ENCODE data around the gene FHOD3. TPM values are rescaled to one million over a fixed set of nuclear protein-coding genes. Genes with fewer than 3 reads are reported as not detected.

The FHOD3 gene
- total and polyA plus RNA-seq, 2 of the 8 experiments (the other 6 are each of a cell fraction or from before 2014, with no cell fraction given): 9.7 to 10.5 TPM

DNA sequence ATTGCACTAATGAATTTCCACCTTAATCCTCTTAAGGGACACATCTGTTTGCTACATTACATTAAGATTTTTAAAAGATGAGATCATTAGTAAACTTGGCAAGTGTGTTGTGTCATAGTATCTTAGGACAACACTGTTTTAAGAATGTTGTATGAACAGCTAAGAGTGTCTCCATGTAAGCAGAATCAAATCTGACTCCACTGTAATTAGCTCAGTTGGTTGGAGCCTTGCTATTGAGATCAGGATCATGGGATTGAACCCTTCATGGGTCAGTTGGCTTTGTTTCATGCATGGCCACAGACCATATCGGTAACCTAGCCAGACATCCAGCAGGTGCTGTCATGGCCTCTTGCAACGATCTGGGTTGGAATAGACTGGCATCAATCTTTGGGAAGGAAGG, 5.2 kb downstream of the FHOD3 start:
- no peak overlapping the region for H3K56ac ChIP-seq (replicated peaks; ENCODE audit: insufficient read length, low read depth, low read length)
- peaks cover 4% of the 10 kb centered on the region in 2 experiments for H4K20me1 ChIP-seq (replicated peaks in 1 of 2; ENCODE audit: control insufficient read depth in 1 of 2, insufficient read depth in 2 of 2, low read length in 2 of 2)
- peaks cover 0 to 13% of the 10 kb centered on the region in 2 experiments; a peak in 2 of 4 replicates for H3K79me2 ChIP-seq (ENCODE audit: control insufficient read depth in 1 of 2, insufficient read depth in 2 of 2, low read length in 2 of 2)
- H3K4ac ChIP-seq (replicated peaks; ENCODE audit: insufficient read length, low read depth, low read length): no peak overlapping the region
- no peak overlapping the region for H4K5ac ChIP-seq (ENCODE audit: insufficient read length, low read depth, low read length)
- WGBS, 2 experiments (ENCODE audit: extremely low coverage in 1 of 2, insufficient coverage in 1 of 2, insufficient read length in 1 of 2, insufficient replicate concordance in 2 of 2, low coverage in 1 of 2, low lambda C conversion rate in 2 of 2, missing lambda C conversion rate in 1 of 2): 95% methylated on average over 2 of the region's 2 CpGs; no CpG with 5 or more reads in 1 of the 2 experiments
- H2BK12ac ChIP-seq (ENCODE audit: low read depth, low read length): no peak overlapping the region
- H2AK5ac ChIP-seq (ENCODE audit: low read depth, low read length): no peak overlapping the region
- peaks cover 2 to 12% (median 8%) of the 10 kb centered on the region in 4 experiments; a peak in 6 of 7 replicates for H3K27me3 ChIP-seq (replicated peaks in 1 of 4; ENCODE audit: control insufficient read depth in 3 of 4, extremely low read depth in 1 of 4, insufficient read depth in 3 of 4, low read length in 3 of 4)
- H2BK120ac ChIP-seq (replicated peaks; ENCODE audit: low read depth, low read length): no peak overlapping the region
- H3K4me1 ChIP-seq (replicated peaks in 1 of 4; ENCODE audit: control insufficient read depth in 3 of 4, insufficient read depth in 4 of 4, low read length in 3 of 4): peaks cover 0 to 7% (median 6%) of the 10 kb centered on the region in 4 experiments; a peak in 3 of 7 replicates
- H2AFZ ChIP-seq (ENCODE audit: low read length): no peak overlapping the region
- no peak overlapping the region for H4K91ac ChIP-seq (replicated peaks; ENCODE audit: insufficient read length, low read length)
- FAIRE-seq: no peak
- H3K18ac ChIP-seq (ENCODE audit: extremely low read depth, low read length): no peak overlapping the region
- H3K4me2 ChIP-seq (ENCODE audit: insufficient read depth in 1 of 2, low read depth in 2 of 2, low read length in 2 of 2): no peak overlapping the region
- H3K27ac ChIP-seq (ENCODE audit: low read depth, low read length): no peak overlapping the region
- H3K9me3 ChIP-seq (ENCODE audit: insufficient read depth in 2 of 2, low read depth in 1 of 2, low read length in 1 of 2): no peaks in the 10 kb centered on the region
- H3K4me3 ChIP-seq (ENCODE audit: extremely low read depth in 1 of 4, insufficient read depth in 2 of 4, low read depth in 3 of 4, low read length in 4 of 4): no peak overlapping the region
- H3K23me2 ChIP-seq (ENCODE audit: low read depth, low read length): peaks cover 4% of the 10 kb centered on the region; the same call in 1 of the 2 replicates
- H2BK15ac ChIP-seq (ENCODE audit: low read length): no peak overlapping the region
- H3K14ac ChIP-seq (ENCODE audit: insufficient read length): no peak overlapping the region
- H3K23ac ChIP-seq (ENCODE audit: insufficient read length): no peak overlapping the region
- H2BK20ac ChIP-seq (ENCODE audit: low read length): no peak overlapping the region
- no peaks in the 10 kb centered on the region for H3K36me3 ChIP-seq (ENCODE audit: control insufficient read depth in 2 of 4, insufficient read depth in 4 of 4, low read length in 3 of 4)
- no peak overlapping the region for H2BK5ac ChIP-seq (ENCODE audit: low read depth, low read length)
- H3K9ac ChIP-seq (replicated peaks in 1 of 4; ENCODE audit: extremely low read depth in 1 of 4, low read depth in 3 of 4, low read length in 3 of 4): no peak overlapping the region
- CTCF ChIA-PET (ENCODE audit: partially characterized antibody): interaction anchor here (0.8 to 2.1 kb wide), 6 partner anchors 21 to 385 kb away, joined by 3 to 8 read pairs (median 4); no protein-coding TSS in a partner anchor
- POLR2A ChIA-PET (ENCODE audit: partially characterized antibody): no interaction called here
- H4K8ac ChIP-seq (ENCODE audit: extremely low read depth, insufficient read depth, low read length): no peak overlapping the region
- peaks cover 4% of the 10 kb centered on the region; the same call in 1 of the 2 replicates for H3K79me1 ChIP-seq (ENCODE audit: low read depth, low read length)
- DNase-seq (ENCODE audit: low read depth in 1 of 2, low spot score in 2 of 2): no peak
- TF ChIP-seq NANOG (IDR thresholded peaks at IDR 0.05; ENCODE audit: insufficient read depth, low read depth, low read length, poor library complexity, severe bottlenecking): no peak
- no peak for TF ChIP-seq CTBP2 (IDR thresholded peaks at IDR 0.05; ENCODE audit: borderline replicate concordance, insufficient read depth, insufficient read length, low read length)
- TF ChIP-seq EP300 (IDR thresholded peaks at IDR 0.05; ENCODE audit: borderline replicate concordance in 1 of 2, low read depth in 2 of 2, low read length in 2 of 2): no peak
- TF ChIP-seq CBX8 (IDR thresholded peaks at IDR 0.05; ENCODE audit: borderline replicate concordance, low read depth, low read length): no peak
- no peak for TF ChIP-seq YY1 (IDR thresholded peaks at IDR 0.05; ENCODE audit: low read depth, low read length)
- TF ChIP-seq MAFK (IDR thresholded peaks at IDR 0.05; ENCODE audit: low read depth, low read length): no peak
- TF ChIP-seq RAD21 (IDR thresholded peaks at IDR 0.05 in 1 of 2, conservative IDR thresholded peaks at IDR 0.05 in 1 of 2; ENCODE audit: low read depth in 2 of 2, low read length in 2 of 2): no peak
- no peak for TF ChIP-seq TBP (IDR thresholded peaks at IDR 0.05; ENCODE audit: low read depth, low read length)
- TF ChIP-seq POU5F1 (IDR thresholded peaks at IDR 0.05; ENCODE audit: low read depth, low read length): no peak
- no peak for TF ChIP-seq TCF12 (IDR thresholded peaks at IDR 0.05; ENCODE audit: low read depth, low read length)
- TF ChIP-seq NRF1 (IDR thresholded peaks at IDR 0.05; ENCODE audit: low read depth, low read length): no peak
